Panc1 (cell line): ENCODE data around the gene MC5R. TPM values are rescaled to one million over a fixed set of nuclear protein-coding genes. Genes with fewer than 3 reads are reported as not detected.

ENCODE experiments used
- ATAC-seq: fragments of 200-7000 bp; cut with Tn5 transposase; 2 replicates; pipeline ENCODE4 v1.9.1; 2020; ENCODE audit warnings: mild to moderate bottlenecking, moderate library complexity
- BruUV-seq: library from RNA; stranded (reverse); fragments of 400-500 nt; replicated peaks from 2 replicates; lab custom pipeline; 2021; lab: Mats Ljungman, UMichigan
- CTCF ChIA-PET: fragments of 300-600 bp; sonication (Branson Sonifier 250); formaldehyde crosslinking; loops from one replicate; lab custom pipeline; 2022; ENCODE audit warnings: antibody characterized with exemption; lab: Charles Lee
- POLR2A ChIA-PET: fragments of 300-600 bp; sonication (Branson Sonifier 250); formaldehyde crosslinking; loops from one replicate; lab custom pipeline; 2022; ENCODE audit warnings: antibody characterized with exemption; lab: Charles Lee
- DNase-seq: peaks from one replicate; pipeline ENCODE4 v3.0.0-alpha.2; 2010; ENCODE audit warnings: low read depth, low spot score
- H3K27ac ChIP-seq: 2 replicates; pipeline ENCODE4 v1.5.1; 2011; ENCODE audit warnings: mild to moderate bottlenecking, low read length, inconsistent platforms
- H3K27me3 ChIP-seq: fragments of 200-500 bp; sonication (Bioruptor generic); 2 replicates; pipeline ENCODE4 v1.6.0; 2014; ENCODE audit warnings: low read length, inconsistent platforms; ENCODE audit not compliant: control insufficient read depth, insufficient read depth
- H3K36me3 ChIP-seq: fragments of 200-500 bp; sonication (Bioruptor generic); 2 replicates; pipeline ENCODE4 v1.5.1; 2014; ENCODE audit warnings: inconsistent platforms, mild to moderate bottlenecking, low read length, moderate library complexity; ENCODE audit not compliant: control insufficient read depth, insufficient read depth
- H3K4me1 ChIP-seq: 2 replicates; pipeline ENCODE4 v1.5.1; 2011; ENCODE audit warnings: inconsistent platforms, mild to moderate bottlenecking, low read length, moderate library complexity; ENCODE audit not compliant: control insufficient read depth, insufficient read depth
- H3K4me3 ChIP-seq, 2 experiments: 2 replicates each; pipeline ENCODE4 v1.5.1; 2011 to 2012; ENCODE audit warnings: low read depth in 2 of 2, low read length in 2 of 2, mild to moderate bottlenecking in 2 of 2, inconsistent platforms in 1 of 2, moderate library complexity in 1 of 2
- H3K9me3 ChIP-seq: fragments of 200-500 bp; sonication (Bioruptor generic); 2 replicates; pipeline ENCODE4 v1.5.1; 2014; ENCODE audit warnings: low read depth, mild to moderate bottlenecking, inconsistent platforms, low read length, moderate library complexity; ENCODE audit not compliant: control insufficient read depth, insufficient read depth
- CTCF ChIP-seq: fragments of 450-650 bp; IDR thresholded peaks from 2 replicates; pipeline ENCODE4 v1.5.1; 2017; ENCODE audit warnings: mild to moderate bottlenecking
- POLR2AphosphoS5 ChIP-seq: IDR thresholded peaks from 2 replicates; pipeline ENCODE4 v1.6.1; 2012; ENCODE audit warnings: mild to moderate bottlenecking, low read depth, low read length, moderate library complexity
- SIN3A ChIP-seq: IDR thresholded peaks from 2 replicates; pipeline ENCODE4 v1.6.1; 2012; ENCODE audit warnings: low read depth, mild to moderate bottlenecking, low read length, moderate library complexity, borderline replicate concordance; ENCODE audit not compliant: insufficient read depth
- TCF7L2 ChIP-seq: IDR thresholded peaks from 2 replicates; pipeline ENCODE4 v1.6.1; 2011; ENCODE audit warnings: mild to moderate bottlenecking, low read depth, low read length, inconsistent platforms
- in situ Hi-C: cut with HindIII; loops from 2 replicates; pipeline ENCODE4 v1.10.0; 2016; ENCODE audit warnings: low sequenced_read_pairs, low pct_unique_long_range_greater_than_20kb
- intact Hi-C: fragments of 100-400 bp; cut with micrococcal nuclease; formaldehyde crosslinking; loops from one replicate; pipeline ENCODE4 v1.10.0; 2022; ENCODE audit not compliant: unreplicated experiment
- total RNA-seq: library from RNA; stranded (reverse); gene quantifications from one replicate; pipeline ENCODE4 v1.2.1, GENCODE V29; 2021; ENCODE audit not compliant: unreplicated experiment
- TF ChIP-seq, protein P1 (sequence below), 2 experiments: IDR thresholded peaks; 2 replicates each; pipeline ENCODE4 v1.6.1; 2011 to 2012; ENCODE audit warnings: low read depth in 2 of 2, control low read depth in 1 of 2, low read length in 1 of 2, mild to moderate bottlenecking in 1 of 2, moderate library complexity in 1 of 2; ENCODE audit not compliant: insufficient read depth in 1 of 2

Gene MC5R
- total RNA-seq, 1 experiment from 2014 or later = not detected

DNA sequence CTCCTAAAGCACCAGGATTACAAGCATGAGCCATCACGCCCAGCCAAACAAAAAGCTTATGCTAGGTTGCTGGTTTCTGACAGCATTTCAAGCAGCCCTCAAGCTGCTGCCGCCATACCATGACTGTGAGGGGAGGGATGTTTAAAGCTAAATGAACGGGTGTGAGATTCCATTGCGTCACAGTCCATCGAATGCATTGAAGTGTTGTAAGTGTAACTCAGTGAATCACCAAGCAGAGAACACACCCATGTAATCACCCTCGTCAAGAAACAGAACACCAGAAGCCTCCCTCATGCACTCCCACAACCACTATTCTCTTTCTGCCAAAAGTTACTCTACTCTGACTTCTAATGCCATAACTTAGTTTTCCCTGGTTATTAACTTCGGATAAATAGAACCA lies 32.8 kb upstream of the MC5R start:
- ATAC-seq = no peak
- Histone ChIP-seq H3K36me3 (no peaks in the 10 kb centered on the region), H3K27ac (no peak overlapping the region), H3K4me1 (no peaks in the 10 kb centered on the region), H3K4me3 (no peak overlapping the region), H3K27me3 (peaks cover 6% of the 10 kb centered on the region), H3K9me3 (no peaks in the 10 kb centered on the region)
- TF ChIP-seq TCF7L2 (no peak), POLR2AphosphoS5 (no peak), SIN3A (no peak), CTCF (no peak)
- TF ChIP-seq, protein P1, sequence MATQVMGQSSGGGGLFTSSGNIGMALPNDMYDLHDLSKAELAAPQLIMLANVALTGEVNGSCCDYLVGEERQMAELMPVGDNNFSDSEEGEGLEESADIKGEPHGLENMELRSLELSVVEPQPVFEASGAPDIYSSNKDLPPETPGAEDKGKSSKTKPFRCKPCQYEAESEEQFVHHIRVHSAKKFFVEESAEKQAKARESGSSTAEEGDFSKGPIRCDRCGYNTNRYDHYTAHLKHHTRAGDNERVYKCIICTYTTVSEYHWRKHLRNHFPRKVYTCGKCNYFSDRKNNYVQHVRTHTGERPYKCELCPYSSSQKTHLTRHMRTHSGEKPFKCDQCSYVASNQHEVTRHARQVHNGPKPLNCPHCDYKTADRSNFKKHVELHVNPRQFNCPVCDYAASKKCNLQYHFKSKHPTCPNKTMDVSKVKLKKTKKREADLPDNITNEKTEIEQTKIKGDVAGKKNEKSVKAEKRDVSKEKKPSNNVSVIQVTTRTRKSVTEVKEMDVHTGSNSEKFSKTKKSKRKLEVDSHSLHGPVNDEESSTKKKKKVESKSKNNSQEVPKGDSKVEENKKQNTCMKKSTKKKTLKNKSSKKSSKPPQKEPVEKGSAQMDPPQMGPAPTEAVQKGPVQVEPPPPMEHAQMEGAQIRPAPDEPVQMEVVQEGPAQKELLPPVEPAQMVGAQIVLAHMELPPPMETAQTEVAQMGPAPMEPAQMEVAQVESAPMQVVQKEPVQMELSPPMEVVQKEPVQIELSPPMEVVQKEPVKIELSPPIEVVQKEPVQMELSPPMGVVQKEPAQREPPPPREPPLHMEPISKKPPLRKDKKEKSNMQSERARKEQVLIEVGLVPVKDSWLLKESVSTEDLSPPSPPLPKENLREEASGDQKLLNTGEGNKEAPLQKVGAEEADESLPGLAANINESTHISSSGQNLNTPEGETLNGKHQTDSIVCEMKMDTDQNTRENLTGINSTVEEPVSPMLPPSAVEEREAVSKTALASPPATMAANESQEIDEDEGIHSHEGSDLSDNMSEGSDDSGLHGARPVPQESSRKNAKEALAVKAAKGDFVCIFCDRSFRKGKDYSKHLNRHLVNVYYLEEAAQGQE (IDR thresholded peaks at IDR 0.05; ENCODE audit: insufficient read depth in 1 of 2, low read depth in 2 of 2, low read length in 1 of 2) = no peak
- in situ Hi-C loops = no loop called here
- BruUV-seq = no TSS peak
- DNase-seq = no peak
- ChIA-PET CTCF (no interaction called here), POLR2A (no interaction called here)
- intact Hi-C loops = loop anchor here (10.0 kb wide), 1 partner anchor 236 kb away; no protein-coding TSS in a partner anchor

GRCh38 chr18:13793819-13794218 lies 30.1 kb upstream of the MC5R start:
- in situ Hi-C loops = no loop called here
- intact Hi-C loops = loop anchor here (10.0 kb wide), 1 partner anchor 239 kb away; no protein-coding TSS in a partner anchor
- BruUV-seq = no TSS peak
- Histone ChIP-seq H3K9me3 (no peaks in the 10 kb centered on the region), H3K4me3 (no peak overlapping the region), H3K27ac (no peak overlapping the region), H3K27me3 (peaks cover 4% of the 10 kb centered on the region), H3K4me1 (no peaks in the 10 kb centered on the region), H3K36me3 (no peaks in the 10 kb centered on the region)
- ATAC-seq = no peak
- TF ChIP-seq CTCF (no peak), POLR2AphosphoS5 (no peak), TCF7L2 (no peak), SIN3A (no peak)
- TF ChIP-seq, protein P1 (IDR thresholded peaks at IDR 0.05; ENCODE audit: insufficient read depth in 1 of 2, low read depth in 2 of 2, low read length in 1 of 2) = no peak
- ChIA-PET CTCF (no interaction called here), POLR2A (no interaction called here)
- DNase-seq = no peak
